Neural progenitor cell (in vitro differentiated cells): ENCODE data around the gene HEY2.

ENCODE experiments used
- CTCF ChIP-seq: fragments of 200-600 bp; sonication (generic); IDR thresholded peaks from 2 replicates; pipeline ENCODE4 v1.5.1; 2017; ENCODE audit warnings: antibody characterized with exemption, mild to moderate bottlenecking
- EZH2 ChIP-seq: fragments of 200-600 bp; sonication (generic); IDR thresholded peaks from 2 replicates; pipeline ENCODE4 v1.6.1; 2017; ENCODE audit warnings: antibody characterized with exemption, mild to moderate bottlenecking, moderate library complexity
- EZH2phosphoT487 ChIP-seq: fragments of 200-600 bp; sonication (generic); IDR thresholded peaks from 2 replicates; pipeline ENCODE4 v1.6.1; 2017; ENCODE audit warnings: antibody characterized with exemption

GRCh38 chr6:125764121-125764671 lies 14.8 kb downstream of the HEY2 start:
- TF ChIP-seq EZH2phosphoT487, result no peak
- TF ChIP-seq CTCF, result no peak
- no peak for TF ChIP-seq EZH2
